ENCODE measurements around the gene IL17RE.

The IL17RE gene

DNA sequence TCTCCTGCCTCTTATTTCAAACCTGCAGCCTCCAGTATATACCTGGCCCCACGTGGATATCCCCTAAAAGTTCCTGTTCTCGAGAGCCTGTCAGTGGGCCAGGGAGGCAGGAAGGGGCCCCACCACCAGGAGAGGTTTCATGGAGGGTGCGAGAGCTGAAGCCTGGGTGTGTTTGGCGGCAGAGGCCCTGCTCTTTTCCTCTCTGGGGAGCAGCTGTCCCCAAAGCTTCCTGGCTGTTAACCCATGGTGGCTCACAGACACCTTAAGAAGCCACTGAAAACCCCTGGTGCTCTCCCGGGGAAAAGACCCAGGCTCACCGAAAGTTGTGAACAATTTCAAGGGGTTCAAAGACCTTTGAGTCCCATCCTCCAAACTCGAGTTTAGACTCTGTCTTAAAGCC is 48.5 kb downstream of the IL17RE start:
- TF ChIP-seq, protein P1, sequence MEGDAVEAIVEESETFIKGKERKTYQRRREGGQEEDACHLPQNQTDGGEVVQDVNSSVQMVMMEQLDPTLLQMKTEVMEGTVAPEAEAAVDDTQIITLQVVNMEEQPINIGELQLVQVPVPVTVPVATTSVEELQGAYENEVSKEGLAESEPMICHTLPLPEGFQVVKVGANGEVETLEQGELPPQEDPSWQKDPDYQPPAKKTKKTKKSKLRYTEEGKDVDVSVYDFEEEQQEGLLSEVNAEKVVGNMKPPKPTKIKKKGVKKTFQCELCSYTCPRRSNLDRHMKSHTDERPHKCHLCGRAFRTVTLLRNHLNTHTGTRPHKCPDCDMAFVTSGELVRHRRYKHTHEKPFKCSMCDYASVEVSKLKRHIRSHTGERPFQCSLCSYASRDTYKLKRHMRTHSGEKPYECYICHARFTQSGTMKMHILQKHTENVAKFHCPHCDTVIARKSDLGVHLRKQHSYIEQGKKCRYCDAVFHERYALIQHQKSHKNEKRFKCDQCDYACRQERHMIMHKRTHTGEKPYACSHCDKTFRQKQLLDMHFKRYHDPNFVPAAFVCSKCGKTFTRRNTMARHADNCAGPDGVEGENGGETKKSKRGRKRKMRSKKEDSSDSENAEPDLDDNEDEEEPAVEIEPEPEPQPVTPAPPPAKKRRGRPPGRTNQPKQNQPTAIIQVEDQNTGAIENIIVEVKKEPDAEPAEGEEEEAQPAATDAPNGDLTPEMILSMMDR (IDR thresholded peaks at IDR 0.05; ENCODE audit: insufficient read depth, low read length, missing control alignments), result no peak
- ChIA-PET CTCF (interaction anchor here (1.0 to 2.3 kb wide), 4 partner anchors 9 to 336 kb away, joined by 3 to 6 read pairs (median 3); no protein-coding TSS in a partner anchor), POLR2A (no interaction called here)
- no peak overlapping the region; the same call in 1 of the 2 replicates for H3K4me3 ChIP-seq (ENCODE audit: low read depth, low read length)
- no peak for DNase-seq (ENCODE audit: low read depth, low spot score)

DNA sequence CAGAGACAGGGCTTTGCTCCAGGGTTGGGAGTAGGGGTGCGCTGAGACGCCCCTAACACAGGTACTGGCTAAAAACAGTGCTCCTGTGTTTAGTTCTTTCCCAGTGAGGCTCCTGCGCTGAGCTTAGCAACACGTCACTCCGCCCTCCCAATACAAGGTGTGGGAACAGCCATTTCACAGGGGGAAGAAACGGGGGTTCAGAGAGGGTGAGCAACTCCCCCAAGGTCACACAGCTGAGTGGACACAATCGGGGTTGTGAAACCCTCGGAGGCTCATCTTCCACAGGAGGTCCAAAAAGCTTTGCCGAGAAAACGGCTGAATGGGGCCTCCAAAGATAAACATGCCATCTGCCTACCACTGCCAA is 48.9 kb downstream of the IL17RE start:
- peak overlapping the region; percentile 68 for H3K4me3 ChIP-seq (ENCODE audit: low read depth, low read length)
- ChIA-PET POLR2A (no interaction called here), CTCF (interaction anchor here (1.0 to 2.3 kb wide), 4 partner anchors 10 to 335 kb away, joined by 3 to 6 read pairs (median 3); no protein-coding TSS in a partner anchor)
- no peak for DNase-seq (ENCODE audit: low read depth, low spot score)
- TF ChIP-seq, protein P1 (IDR thresholded peaks at IDR 0.05; ENCODE audit: insufficient read depth, low read length, missing control alignments), result no peak

DNA sequence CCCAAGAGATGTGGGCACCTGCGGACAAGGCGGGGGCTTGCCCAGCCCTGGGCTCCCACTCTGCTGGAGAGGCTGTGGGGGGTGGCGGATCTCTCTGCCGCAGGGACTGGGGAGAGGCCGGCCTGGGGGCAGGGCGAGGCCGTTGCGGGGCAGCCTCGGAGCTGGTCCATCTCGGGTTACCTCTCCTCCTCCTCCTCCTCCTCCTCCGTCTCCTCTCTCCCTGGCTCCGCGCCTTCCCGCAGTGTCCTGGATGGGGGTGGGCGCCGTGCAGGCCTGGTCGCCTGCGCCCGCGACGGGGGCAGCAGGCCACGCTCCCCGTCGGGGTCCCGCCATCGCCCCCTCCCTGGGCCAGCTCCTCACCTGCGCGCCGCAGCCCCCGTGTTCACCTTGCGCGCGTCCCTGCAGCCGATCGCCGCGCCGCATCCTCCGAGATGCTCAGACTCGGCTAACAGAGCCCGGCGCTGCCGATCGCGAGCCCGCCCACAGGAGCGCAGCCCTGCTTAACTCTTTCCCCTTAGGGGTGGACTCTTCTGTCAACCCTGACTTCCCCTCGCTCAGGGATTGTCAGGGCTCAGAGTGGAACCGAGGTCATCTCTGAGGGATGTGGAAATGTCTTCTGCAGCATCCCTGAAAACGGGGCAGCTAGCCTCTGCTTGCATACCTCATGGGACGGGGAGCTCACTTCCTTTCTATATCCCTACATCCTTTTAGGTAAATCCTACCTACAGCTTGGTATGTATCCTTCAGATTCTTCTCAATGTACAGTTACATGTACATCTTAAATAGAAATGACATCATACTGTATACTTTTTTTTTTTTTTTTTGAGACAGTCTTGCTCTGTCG is 49.5 kb downstream of the IL17RE start, which contains the start of gene PRRT3:
Gene PRRT3 (minus strand): TSS at position 447 of the 844 bp plus-strand sequence. CDS start 2,293 bp downstream, outside the sequence.
- ChIA-PET CTCF (interaction anchor here (0.6 to 2.3 kb wide), 4 partner anchors 10 to 334 kb away, joined by 3 to 6 read pairs (median 3); no protein-coding TSS in a partner anchor), POLR2A (no interaction called here)
- TF ChIP-seq, protein P1 (IDR thresholded peaks at IDR 0.05; ENCODE audit: insufficient read depth, low read length, missing control alignments), result no peak
- no peak for DNase-seq (ENCODE audit: low read depth, low spot score)
- peak within 1 kb of the TSS; percentile 68 for H3K4me3 ChIP-seq (ENCODE audit: low read depth, low read length)

DNA sequence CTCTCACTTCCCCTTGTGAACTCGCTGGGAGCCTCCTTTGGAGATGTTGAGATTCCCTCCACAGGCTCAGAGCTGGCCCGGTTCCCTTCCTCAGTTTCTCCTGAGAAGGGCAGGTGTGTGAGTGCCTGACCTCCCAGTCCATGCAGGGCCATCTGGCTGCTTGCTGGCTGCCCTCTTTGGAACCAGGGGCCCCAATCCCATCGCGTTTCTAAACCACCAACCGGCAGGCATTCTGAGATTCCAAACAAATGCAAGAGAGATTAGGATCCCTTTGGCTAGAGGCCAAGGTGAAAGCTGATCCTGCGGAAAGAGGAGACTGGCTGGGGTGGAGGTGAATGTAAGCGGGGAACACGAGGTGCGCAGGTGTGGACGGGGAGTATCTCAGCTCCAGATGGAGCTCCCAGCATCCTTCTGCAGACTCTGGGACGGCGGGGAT is 52.4 kb downstream of the IL17RE start:
- CTCF ChIA-PET, result interaction anchor here (0.8 to 3.1 kb wide), 10 partner anchors 8 to 326 kb away, joined by 3 to 20 read pairs (median 4); no protein-coding TSS in a partner anchor
- TF ChIP-seq, protein P1 (IDR thresholded peaks at IDR 0.05; ENCODE audit: insufficient read depth, low read length, missing control alignments), result no peak
- H3K4me3 ChIP-seq (ENCODE audit: low read depth, low read length), result no peak overlapping the region
- POLR2A ChIA-PET, result interaction anchor here (1.2 kb wide), 1 partner anchor 9 kb away, joined by 5 read pairs; no protein-coding TSS in a partner anchor
- no peak for DNase-seq (ENCODE audit: low read depth, low spot score)

DNA sequence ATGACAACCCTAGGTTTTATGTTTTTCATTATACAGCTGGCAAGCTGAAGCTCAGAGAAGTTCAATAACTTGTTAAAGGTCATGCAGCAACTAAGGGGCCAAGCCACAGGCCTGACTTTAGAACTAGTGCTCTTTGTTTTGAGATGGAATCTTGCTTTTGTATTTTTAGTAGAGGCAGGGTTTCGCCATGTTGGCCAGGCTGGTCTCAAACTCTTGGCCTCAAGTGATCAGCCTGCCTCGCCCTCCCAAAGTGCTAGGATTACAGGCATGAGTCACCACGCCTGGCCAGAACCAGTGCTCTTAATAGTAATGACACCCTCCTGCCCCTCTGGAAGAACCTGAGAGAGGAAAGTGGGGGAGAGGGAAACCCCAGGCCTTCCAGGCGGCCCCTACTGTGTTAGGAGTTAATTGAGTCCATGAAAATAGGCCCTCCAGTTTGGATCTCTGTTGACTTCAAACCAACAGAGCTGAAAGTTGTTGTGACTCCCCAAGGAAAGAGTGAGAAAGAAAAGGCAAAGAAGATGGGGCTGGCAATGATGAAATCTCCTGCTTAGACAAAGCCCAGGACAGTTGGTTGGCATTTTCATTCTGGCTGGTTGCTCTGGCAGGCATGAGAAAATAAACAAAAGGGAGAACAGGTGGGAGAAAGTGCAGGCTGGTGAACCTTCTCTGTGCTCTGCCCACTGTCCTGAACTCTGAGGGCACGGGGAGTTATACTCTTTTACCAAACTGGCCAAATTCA is 53.1 kb downstream of the IL17RE start:
- TF ChIP-seq, protein P1 (IDR thresholded peaks at IDR 0.05; ENCODE audit: insufficient read depth, low read length, missing control alignments), result no peak

More for the DNA sequence above, 53.1 kb downstream of the IL17RE start:
- CTCF ChIA-PET, result interaction anchor here (0.8 to 3.1 kb wide), 8 partner anchors 8 to 325 kb away, joined by 3 to 20 read pairs (median 4); no protein-coding TSS in a partner anchor
- POLR2A ChIA-PET, result no interaction called here
- no peak overlapping the region for H3K4me3 ChIP-seq (ENCODE audit: low read depth, low read length)
- DNase-seq (ENCODE audit: low read depth, low spot score), result no peak

Data from AG04449 (cell line).